Chondrocyte (in vitro differentiated cells): Measurements from ENCODE around the gene RET. TPM values are rescaled to one million over a fixed set of nuclear protein-coding genes. Genes with fewer than 3 reads are reported as not detected.
A peak's percentile ranks its signal among the peaks of the same experiment; 100 is the strongest.

Experiments used
- DNase-seq: peaks from one replicate; pipeline ENCODE4 v3.0.0; 2021; ENCODE audit warnings: mixed read lengths, low spot score
- H3K27ac Mint-ChIP-seq: one replicate; pipeline ENCODE4 v1.8.0; 2021; ENCODE audit warnings: mild to moderate bottlenecking, moderate library complexity, mixed read lengths; ENCODE audit not compliant: unreplicated experiment
- H3K27me3 Mint-ChIP-seq: 2 replicates; pipeline ENCODE4 v1.8.0; 2021; ENCODE audit warnings: low read depth, mixed read lengths
- H3K36me3 Mint-ChIP-seq: 2 replicates; pipeline ENCODE4 v1.8.0; 2021; ENCODE audit warnings: low read depth, mixed read lengths
- H3K4me1 Mint-ChIP-seq: 2 replicates; pipeline ENCODE4 v1.8.0; 2021; ENCODE audit warnings: low read depth, mild to moderate bottlenecking, mixed read lengths
- H3K4me3 Mint-ChIP-seq: one replicate; pipeline ENCODE4 v1.8.0; 2021; ENCODE audit warnings: mild to moderate bottlenecking, moderate library complexity, mixed read lengths; ENCODE audit not compliant: unreplicated experiment
- H3K9me3 Mint-ChIP-seq: 2 replicates; pipeline ENCODE4 v1.8.0; 2021; ENCODE audit warnings: low read depth, mixed read lengths
- total RNA-seq: library from RNA; stranded (reverse); gene quantifications from 3 replicates; pipeline ENCODE4 v1.2.1, GENCODE V29; 2021
- TF ChIP-seq, protein P1 (sequence below): fragments of 200-600 bp; sonication (generic); IDR thresholded peaks from 2 replicates; pipeline ENCODE4 v1.5.0; 2021; ENCODE audit warnings: antibody characterized with exemption, mild to moderate bottlenecking, moderate library complexity

Gene RET
- total RNA-seq, 1 donor from 2014 or later: 0.12 TPM

DNA sequence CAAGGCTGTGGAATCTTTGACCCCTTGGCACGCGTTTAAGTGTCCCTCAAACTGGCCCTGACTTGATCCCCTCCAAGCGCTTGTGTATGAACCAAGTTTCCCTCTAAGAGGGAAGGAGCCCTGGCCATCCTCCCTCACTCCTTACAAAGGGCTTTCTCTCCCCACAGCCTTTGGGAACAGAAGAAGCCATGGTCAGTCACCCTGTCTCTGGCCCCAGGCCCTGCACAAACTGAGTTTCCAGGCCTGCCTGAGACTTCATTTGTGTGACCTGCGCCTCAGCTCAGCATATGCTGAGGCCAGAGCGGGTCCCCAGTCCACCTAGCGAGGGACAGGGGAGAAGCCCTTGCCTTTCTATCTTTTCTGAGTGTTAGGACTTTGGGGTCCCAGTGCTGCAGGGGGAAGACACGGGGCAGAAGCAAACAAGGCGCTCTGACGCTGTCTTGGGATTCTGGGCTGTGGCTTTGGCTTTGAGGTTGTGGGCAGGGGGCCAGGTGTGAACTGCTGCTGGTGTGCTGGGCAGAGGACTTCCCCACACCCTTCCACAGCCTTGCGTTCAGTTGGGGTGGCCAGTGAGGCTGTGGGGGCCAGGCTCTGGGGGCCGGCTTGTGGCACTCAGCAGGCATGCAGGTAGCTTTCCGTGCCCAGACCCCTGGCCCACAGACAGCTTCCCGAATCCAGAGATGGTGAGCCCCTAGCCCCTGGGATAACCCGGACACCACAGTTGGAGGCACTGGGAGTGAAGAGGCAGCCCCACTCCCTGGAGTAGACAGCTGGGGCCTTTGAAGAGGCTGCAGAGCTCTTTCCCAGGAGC lies 1.5 kb downstream of the RET start:
- peaks cover 55% of the 10 kb centered on the region for H3K27me3 Mint-ChIP-seq
- no peaks in the 10 kb centered on the region for H3K36me3 Mint-ChIP-seq
- H3K27ac Mint-ChIP-seq: no peak overlapping the region
- DNase-seq: no peak
- H3K4me1 Mint-ChIP-seq: peaks cover 8% of the 10 kb centered on the region
- H3K4me3 Mint-ChIP-seq: no peak overlapping the region
- TF ChIP-seq, protein P1, sequence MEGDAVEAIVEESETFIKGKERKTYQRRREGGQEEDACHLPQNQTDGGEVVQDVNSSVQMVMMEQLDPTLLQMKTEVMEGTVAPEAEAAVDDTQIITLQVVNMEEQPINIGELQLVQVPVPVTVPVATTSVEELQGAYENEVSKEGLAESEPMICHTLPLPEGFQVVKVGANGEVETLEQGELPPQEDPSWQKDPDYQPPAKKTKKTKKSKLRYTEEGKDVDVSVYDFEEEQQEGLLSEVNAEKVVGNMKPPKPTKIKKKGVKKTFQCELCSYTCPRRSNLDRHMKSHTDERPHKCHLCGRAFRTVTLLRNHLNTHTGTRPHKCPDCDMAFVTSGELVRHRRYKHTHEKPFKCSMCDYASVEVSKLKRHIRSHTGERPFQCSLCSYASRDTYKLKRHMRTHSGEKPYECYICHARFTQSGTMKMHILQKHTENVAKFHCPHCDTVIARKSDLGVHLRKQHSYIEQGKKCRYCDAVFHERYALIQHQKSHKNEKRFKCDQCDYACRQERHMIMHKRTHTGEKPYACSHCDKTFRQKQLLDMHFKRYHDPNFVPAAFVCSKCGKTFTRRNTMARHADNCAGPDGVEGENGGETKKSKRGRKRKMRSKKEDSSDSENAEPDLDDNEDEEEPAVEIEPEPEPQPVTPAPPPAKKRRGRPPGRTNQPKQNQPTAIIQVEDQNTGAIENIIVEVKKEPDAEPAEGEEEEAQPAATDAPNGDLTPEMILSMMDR: no peak
- no peaks in the 10 kb centered on the region for H3K9me3 Mint-ChIP-seq

GRCh38 chr10:43078986-43079273 lies 2.1 kb downstream of the RET start:
- peaks cover 50% of the 10 kb centered on the region for H3K27me3 Mint-ChIP-seq
- H3K27ac Mint-ChIP-seq: no peak overlapping the region
- no peaks in the 10 kb centered on the region for H3K36me3 Mint-ChIP-seq
- no peaks in the 10 kb centered on the region for H3K9me3 Mint-ChIP-seq
- H3K4me3 Mint-ChIP-seq: no peak overlapping the region
- TF ChIP-seq, protein P1: peak; percentile 76
- H3K4me1 Mint-ChIP-seq: peaks cover 8% of the 10 kb centered on the region
- DNase-seq: no peak

- Mint-ChIP-seq H3K9me3 (no peaks in the 10 kb centered on the region), H3K27ac (no peak overlapping the region), H3K27me3 (peaks cover 52% of the 10 kb centered on the region), H3K4me1 (peaks cover 8% of the 10 kb centered on the region), H3K4me3 (no peak overlapping the region), H3K36me3 (no peaks in the 10 kb centered on the region)
- TF ChIP-seq, protein P1: no peak
- no peak for DNase-seq
Observed at GRCh38 chr10:43079856-43080255, 3.0 kb downstream of the RET start.

- Mint-ChIP-seq H3K4me1 (peaks cover 4% of the 10 kb centered on the region), H3K9me3 (no peaks in the 10 kb centered on the region), H3K27me3 (peaks cover 41% of the 10 kb centered on the region), H3K36me3 (no peaks in the 10 kb centered on the region), H3K4me3 (no peak overlapping the region), H3K27ac (no peak overlapping the region)
- no peak for DNase-seq
- TF ChIP-seq, protein P1: no peak
Observed at GRCh38 chr10:43082087-43082486, 5.2 kb downstream of the RET start.

GRCh38 chr10:43082746-43083145 lies 5.9 kb downstream of the RET start:
- Mint-ChIP-seq H3K36me3 (no peaks in the 10 kb centered on the region), H3K9me3 (no peaks in the 10 kb centered on the region), H3K27ac (no peak overlapping the region), H3K4me1 (peaks cover 1% of the 10 kb centered on the region), H3K4me3 (no peak overlapping the region), H3K27me3 (peaks cover 40% of the 10 kb centered on the region)
- TF ChIP-seq, protein P1: no peak
- DNase-seq: no peak
